ENCODE data around the gene MAML3. TPM values are rescaled to one million over a fixed set of nuclear protein-coding genes. Genes with fewer than 3 reads are reported as not detected.

Gene MAML3
- total RNA-seq, 1 donor from 2014 or later: 18.7 TPM

DNA sequence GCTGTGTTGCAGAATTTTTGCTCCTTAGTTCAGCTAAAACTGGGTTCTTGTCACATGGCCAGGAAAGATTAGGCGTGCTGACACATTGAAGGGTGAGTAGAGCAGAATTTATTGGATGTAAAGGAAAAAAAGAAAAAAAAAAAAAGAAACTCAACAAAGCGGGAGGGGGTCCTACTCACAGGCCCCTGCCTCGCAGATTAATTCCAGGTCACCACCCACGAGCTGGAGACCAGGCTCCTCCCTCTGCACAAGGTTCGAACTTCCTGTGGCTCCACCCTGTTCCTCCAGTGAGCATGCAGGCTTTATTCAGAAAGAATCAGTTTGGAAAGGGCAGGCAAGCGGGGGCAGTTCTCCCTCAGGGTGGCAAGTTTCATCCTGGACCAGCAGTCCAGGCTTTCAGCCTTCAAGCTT, 471.2 kb downstream of the MAML3 start:
- DNase-seq (ENCODE audit: extremely low read depth, low read depth, low spot score): no peak

DNA sequence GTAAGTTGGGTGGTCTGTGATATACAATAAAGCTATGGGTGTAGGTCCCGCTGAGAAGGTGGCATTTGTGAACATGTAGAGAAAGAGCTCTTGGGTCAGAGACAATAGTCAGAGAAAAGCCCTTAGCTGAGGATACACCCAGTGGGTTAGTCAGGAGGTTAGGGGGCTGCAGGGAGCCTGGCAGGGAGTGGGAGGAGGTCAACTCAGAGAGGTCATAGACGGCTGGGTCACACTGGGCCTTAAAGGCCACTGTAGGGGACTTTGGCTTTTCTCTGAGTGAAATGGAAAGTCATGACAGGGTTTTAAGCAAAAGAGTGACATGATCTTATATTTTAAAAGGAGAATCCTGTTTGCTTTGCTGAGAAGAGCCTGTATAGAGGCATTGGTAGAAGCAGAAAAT, 471.7 kb downstream of the MAML3 start:
- no peak for DNase-seq (ENCODE audit: extremely low read depth, low read depth, low spot score)

DNA sequence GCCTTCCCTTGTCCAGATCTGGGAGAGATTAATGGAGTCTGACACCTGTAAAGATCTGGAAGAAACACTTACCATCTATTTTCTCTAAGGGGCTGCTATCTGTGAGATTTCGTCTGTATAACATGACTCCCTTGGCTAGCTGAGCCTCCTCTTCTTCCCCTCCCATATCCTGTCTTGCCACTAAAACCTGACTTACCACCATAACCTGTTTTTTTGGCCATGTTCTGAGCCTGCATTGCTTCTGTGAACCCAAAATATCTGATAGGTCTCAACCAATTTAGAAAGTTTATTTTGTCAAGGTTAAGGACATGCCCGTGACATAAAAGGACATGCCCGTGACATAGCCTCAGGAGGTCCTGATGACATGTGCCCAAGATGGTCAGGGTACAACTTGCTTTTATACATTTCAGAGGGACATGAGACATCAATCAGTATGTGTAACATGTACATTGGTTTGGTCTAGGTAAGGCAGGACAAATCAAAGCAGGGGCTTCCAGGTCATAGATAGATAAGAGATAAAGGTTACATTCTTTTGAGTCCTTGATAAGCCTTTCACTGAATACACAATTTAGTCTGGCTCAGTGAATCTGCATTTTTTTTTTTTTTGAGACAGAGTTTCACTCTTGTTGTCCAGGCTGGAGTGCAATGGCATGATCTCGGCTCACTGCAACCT, 476.9 kb downstream of the MAML3 start:
- no peak for DNase-seq (ENCODE audit: extremely low read depth, low read depth, low spot score)

DNA sequence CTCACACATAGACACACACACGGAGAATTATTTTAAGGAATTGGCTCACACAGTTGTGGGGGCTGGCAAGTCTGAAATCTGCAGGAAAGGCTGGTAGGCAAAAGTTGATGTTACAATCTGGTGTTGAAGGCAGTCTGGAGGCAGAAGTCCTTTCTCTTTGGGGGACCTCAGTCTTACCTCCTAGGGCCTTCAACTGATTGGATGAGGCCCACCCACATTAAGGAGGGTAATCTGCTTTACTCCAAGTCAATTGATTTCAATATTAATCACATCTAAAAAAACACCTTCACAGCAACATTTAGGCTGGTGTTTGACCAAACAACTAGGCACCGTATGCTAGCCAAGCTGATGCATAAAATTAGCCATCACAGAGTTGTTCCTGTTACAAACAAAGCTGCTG, 477.6 kb downstream of the MAML3 start:
- no peak for DNase-seq (ENCODE audit: extremely low read depth, low read depth, low spot score)

DNA sequence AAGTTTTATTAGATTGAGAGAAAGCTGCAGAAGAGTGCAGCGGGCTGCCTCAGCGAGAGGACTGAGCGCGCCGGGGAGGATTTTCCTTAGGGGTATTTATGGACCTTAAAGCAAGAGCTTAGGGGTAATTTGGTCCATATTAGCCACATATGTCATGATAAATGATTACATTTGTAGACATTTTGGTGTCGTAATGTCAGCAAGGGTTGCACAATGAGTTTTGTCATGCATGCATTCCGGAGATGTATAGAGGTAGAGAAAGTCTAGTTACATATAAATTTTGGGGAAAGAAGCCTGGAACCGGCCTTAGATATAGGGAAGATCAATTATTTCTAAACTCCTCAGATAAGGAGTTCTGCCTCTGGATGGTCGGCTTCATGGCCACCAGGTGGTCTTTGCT, 478.3 kb downstream of the MAML3 start:
- no peak for DNase-seq (ENCODE audit: extremely low read depth, low read depth, low spot score)

DNA sequence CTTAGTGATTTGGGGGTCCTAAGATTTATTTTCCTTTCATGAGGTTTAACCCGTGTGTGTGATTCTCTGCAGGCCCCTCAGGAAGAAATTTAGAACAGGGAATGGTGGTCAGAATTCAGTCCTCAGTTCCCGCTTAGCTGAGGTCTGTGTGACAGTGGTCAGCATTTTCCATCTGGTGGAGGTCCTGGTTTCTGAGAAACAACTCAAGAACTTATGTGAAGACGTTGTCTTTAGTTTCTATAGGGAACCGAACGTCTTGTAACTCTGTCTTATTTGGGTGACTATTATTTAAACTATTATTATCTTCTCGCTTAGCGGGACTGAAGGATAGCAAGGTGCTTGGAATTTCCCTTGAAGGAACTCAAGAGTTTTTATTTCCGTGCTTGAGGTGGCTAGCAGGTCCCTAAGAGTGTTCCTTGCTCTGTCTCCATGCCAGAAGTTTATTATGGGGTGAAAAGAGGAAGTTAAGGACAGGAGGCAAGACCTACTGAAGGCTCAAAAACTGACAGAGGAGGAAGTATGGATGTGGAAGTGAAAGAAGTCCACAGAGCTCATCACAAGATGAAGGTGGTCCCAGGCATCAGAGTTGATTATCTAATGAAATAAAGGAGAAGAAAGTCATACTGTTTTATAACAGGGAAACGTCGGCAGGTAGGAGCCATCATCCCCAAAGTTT, 479.0 kb downstream of the MAML3 start:
- no peak for DNase-seq (ENCODE audit: extremely low read depth, low read depth, low spot score)

DNA sequence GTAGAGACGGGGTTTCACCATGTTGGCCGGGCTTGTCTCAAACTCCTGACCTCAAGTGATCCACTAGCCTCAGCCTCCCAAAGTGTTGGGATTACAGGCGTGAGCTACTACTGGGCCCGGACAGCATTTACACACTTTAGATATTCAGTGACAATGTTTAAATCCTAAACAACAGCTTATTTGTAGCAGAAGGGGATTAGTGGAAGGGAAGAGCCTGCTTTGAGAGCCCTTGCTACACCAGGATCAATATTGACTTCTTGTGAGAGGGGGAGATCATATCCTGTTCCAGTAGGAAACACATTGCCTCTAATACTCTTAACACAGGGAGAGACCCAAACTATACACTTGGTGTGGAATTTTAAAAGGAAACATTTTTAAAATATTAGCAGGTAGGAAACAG, 481.3 kb downstream of the MAML3 start:
- DNase-seq (ENCODE audit: extremely low read depth, low read depth, low spot score): no peak

DNA sequence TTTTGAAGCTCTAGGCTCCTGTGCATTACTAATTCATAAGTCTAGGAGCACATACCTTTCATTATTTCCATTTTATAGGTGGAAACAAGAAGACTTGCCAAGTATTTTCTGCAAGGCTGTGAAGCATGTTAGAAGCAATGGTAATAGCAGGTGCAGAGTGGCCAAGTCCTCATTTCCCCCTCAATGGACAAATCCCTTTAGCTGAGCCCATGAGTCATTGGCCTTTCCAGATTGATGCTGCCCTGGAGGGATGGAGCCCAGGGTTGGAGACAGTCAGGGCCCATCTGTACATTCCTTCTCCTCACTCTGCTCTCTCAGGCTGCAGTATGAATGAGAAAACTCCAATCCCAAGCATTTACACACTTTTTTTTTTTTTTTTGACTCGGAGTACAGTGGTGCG, 481.8 kb downstream of the MAML3 start:
- no peak for DNase-seq (ENCODE audit: extremely low read depth, low read depth, low spot score)

DNA sequence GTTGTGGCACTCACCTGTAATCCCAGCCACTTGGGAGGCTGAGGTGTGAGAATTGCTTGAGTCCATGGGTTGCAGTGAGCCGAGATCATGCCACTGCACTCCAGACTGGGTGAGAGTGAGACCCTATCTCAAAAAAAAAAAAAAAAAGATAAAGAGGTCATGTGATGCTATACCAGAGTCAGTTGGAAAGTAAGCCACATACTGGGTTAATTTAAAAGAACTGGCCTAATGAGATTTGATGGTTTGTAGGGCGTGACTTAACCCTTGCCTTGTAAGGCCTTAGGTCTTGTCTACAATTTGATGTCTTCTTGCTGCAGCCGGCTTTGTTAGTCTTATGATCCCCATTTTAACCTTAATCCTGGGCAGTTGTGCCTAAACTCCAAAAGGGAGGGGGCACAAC, 483.2 kb downstream of the MAML3 start:
- no peak for DNase-seq (ENCODE audit: extremely low read depth, low read depth, low spot score)

DNA sequence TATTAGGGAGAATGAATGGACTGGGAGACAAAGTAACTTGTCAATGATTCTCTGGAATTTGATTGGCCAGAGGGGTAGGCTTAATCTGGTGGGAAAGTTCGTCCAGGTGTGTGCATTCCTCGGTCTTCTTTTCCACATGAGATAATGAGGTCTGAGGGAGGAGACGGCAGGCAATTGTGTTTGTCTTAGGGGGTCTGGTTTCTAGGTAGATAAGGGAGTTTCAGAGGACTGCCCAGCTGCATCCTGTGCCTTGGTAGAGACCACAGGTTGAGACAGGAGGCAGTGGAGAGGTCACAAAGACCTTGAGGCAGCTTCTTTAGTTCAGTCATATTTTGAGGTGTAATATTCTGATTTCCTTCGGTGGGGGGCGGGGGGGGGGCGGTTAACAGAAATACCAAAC, 484.1 kb downstream of the MAML3 start:
- DNase-seq (ENCODE audit: extremely low read depth, low read depth, low spot score): no peak

DNA sequence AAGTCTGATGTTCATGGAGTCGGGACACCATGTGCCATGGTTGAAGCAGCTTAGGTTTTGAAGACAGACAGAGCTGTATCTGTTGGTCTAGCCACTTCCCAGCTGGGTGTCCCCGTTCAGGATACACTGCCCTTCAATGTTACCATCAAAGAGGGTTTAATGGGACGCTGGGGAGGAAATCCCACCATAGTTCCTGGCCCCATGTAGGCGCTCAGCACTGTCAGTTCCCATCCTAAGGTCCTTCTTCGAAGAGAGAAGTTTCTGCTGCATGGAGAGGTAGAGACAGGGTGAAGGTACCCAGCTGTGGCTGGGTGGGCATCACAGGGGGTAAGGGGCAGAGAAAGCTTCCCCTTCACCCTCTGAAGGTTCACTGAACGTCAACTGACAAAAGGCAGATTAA, 484.6 kb downstream of the MAML3 start:
- no peak for DNase-seq (ENCODE audit: extremely low read depth, low read depth, low spot score)

DNA sequence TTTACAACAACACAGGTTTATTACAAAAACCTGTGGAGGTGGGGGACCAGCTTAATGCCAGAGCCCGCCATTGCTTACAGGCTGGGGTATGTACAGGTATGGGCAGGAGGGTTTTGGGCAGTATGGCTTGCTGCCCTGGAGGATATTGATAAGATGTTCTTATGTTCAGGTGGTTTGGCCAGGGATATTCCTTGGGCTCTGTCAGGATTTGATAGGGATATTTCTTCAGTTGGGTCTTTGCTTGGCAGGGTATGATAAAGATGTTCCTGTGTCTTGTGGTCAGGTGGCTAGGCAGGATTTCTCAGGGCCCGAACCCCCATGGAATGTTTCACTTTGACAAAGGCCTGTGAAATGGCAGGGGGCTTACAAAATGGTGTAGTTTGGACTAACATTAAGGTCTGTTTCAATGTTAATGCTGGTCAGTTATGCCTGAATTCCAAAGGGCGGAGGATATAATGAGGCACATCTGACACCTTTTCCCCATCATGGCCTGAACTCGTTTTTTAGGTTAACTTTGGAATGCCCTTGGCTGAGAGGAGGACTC, 485.3 kb downstream of the MAML3 start:
- no peak for DNase-seq (ENCODE audit: extremely low read depth, low read depth, low spot score)

DNA sequence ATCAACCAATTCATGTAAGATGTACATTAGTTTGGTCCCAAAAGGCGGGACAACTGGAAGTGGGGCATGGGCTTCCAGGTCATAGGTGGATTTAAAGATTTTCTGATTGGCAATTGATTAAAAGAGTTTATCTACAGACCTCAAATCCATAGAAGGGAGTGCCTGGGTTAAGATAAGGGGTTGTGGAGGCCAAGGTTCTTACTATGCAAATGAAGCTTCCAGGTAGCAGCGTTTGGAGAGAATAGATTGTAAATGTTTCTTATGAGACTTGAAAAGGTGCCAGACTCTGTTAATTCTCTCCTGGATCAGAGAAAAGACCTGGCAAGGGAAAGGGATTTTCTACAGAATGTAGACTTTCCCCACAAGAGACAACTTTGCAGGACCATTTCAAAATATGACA, 485.9 kb downstream of the MAML3 start:
- no peak for DNase-seq (ENCODE audit: extremely low read depth, low read depth, low spot score)

Other genes starting within 250 kb of the MAML3 start
- 45.7 and 56.2 TPM in 2 replicates for gene SCOC, start 219.5 kb upstream of the MAML3 start, total RNA-seq